Osteocyte (in vitro differentiated cells): ENCODE measurements around the gene SYPL2. TPM values are rescaled to one million over a fixed set of nuclear protein-coding genes. Genes with fewer than 3 reads are reported as not detected.

Experiments used
- DNase-seq: peaks from one replicate; pipeline ENCODE4 v3.0.0; 2021; ENCODE audit warnings: mixed read lengths; ENCODE audit not compliant: unreplicated experiment; ENCODE audit errors: extremely low spot score
- H3K27ac Mint-ChIP-seq: one replicate; pipeline ENCODE4 v1.8.0; 2021; ENCODE audit warnings: mild to moderate bottlenecking, mixed read lengths; ENCODE audit not compliant: unreplicated experiment
- H3K27me3 Mint-ChIP-seq: one replicate; pipeline ENCODE4 v1.8.0; 2021; ENCODE audit warnings: mixed read lengths; ENCODE audit not compliant: unreplicated experiment
- H3K36me3 Mint-ChIP-seq: one replicate; pipeline ENCODE4 v1.8.0; 2021; ENCODE audit warnings: mixed read lengths; ENCODE audit not compliant: unreplicated experiment
- H3K4me1 Mint-ChIP-seq: one replicate; pipeline ENCODE4 v1.8.0; 2021; ENCODE audit warnings: mixed read lengths; ENCODE audit not compliant: unreplicated experiment
- H3K4me3 Mint-ChIP-seq: one replicate; pipeline ENCODE4 v1.8.0; 2021; ENCODE audit warnings: mild to moderate bottlenecking, moderate library complexity, mixed read lengths; ENCODE audit not compliant: unreplicated experiment
- H3K9me3 Mint-ChIP-seq: one replicate; pipeline ENCODE4 v1.8.0; 2021; ENCODE audit warnings: mixed read lengths; ENCODE audit not compliant: unreplicated experiment
- CTCF ChIP-seq: fragments of 200-600 bp; sonication (generic); IDR thresholded peaks from 2 replicates; pipeline ENCODE4 v1.5.0; 2021; ENCODE audit warnings: antibody characterized with exemption, mild to moderate bottlenecking, moderate library complexity
- long read RNA-seq: library from polyadenylated mRNA; unstranded; transcript quantifications from one replicate; pipeline ENCODE4 v2.0.0, GENCODE V29; 2021
- total RNA-seq: library from RNA; stranded (reverse); gene quantifications from 2 replicates; pipeline ENCODE4 v1.2.1, GENCODE V29; 2021

Gene SYPL2
- 0.59 and 1.1 TPM in 2 replicates for total RNA-seq
- long read RNA-seq, result 0 reads

GRCh38 chr1:109466452-109467300 is at the start of gene SYPL2:
TSS of gene SYPL2 (plus strand) at chr1:109466546. CDS start at chr1:109466844, 298 bp downstream.
- peak; percentile 21 for TF ChIP-seq CTCF
- peak; percentile 85 for DNase-seq
- Mint-ChIP-seq H3K27ac (no peak within 1 kb of the TSS), H3K36me3 (no peaks in the 10 kb centered on the region), H3K4me3 (peak within 1 kb of the TSS; percentile 67), H3K27me3 (peaks cover 87% of the 10 kb centered on the region), H3K9me3 (no peaks in the 10 kb centered on the region), H3K4me1 (peaks cover 4% of the 10 kb centered on the region)

- peaks cover 30% of the 10 kb centered on the region for H3K4me1 Mint-ChIP-seq
- peak overlapping the region; percentile 1 for H3K4me3 Mint-ChIP-seq
- no peak for TF ChIP-seq CTCF
- H3K36me3 Mint-ChIP-seq, result peaks cover 14% of the 10 kb centered on the region
- H3K9me3 Mint-ChIP-seq, result no peaks in the 10 kb centered on the region
- H3K27ac Mint-ChIP-seq, result peak overlapping the region; percentile 42
- no peaks in the 10 kb centered on the region for H3K27me3 Mint-ChIP-seq
- DNase-seq, result no peak
Observed at GRCh38 chr1:109423498-109423897, 42.8 kb upstream of the SYPL2 start.

GRCh38 chr1:109425391-109426280 is 40.7 kb upstream of the SYPL2 start:
- Mint-ChIP-seq H3K27me3 (no peaks in the 10 kb centered on the region), H3K4me1 (peaks cover 30% of the 10 kb centered on the region), H3K9me3 (no peaks in the 10 kb centered on the region), H3K36me3 (peaks cover 3% of the 10 kb centered on the region), H3K4me3 (peak overlapping the region; percentile 91), H3K27ac (peak overlapping the region; percentile 93)
- peak; percentile 85 for DNase-seq
- no peak for TF ChIP-seq CTCF

GRCh38 chr1:109426281-109427170 is 39.8 kb upstream of the SYPL2 start, which contains the start of gene PSMA5:
TSS of gene PSMA5 (minus strand) at chr1:109426448. CDS start at chr1:109426330, 118 bp downstream.
- H3K4me1 Mint-ChIP-seq, result peaks cover 30% of the 10 kb centered on the region
- no peaks in the 10 kb centered on the region for H3K27me3 Mint-ChIP-seq
- DNase-seq, result peak; percentile 98
- H3K4me3 Mint-ChIP-seq, result peak within 1 kb of the TSS; percentile 91
- no peaks in the 10 kb centered on the region for H3K36me3 Mint-ChIP-seq
- no peaks in the 10 kb centered on the region for H3K9me3 Mint-ChIP-seq
- no peak for TF ChIP-seq CTCF
- peak within 1 kb of the TSS; percentile 93 for H3K27ac Mint-ChIP-seq
